H1 (cell line): ENCODE results near the gene CAMTA1. TPM values are rescaled to one million over a fixed set of nuclear protein-coding genes. Genes with fewer than 3 reads are reported as not detected.

Experiments used
- CTCF ChIA-PET: fragments of 300-600 bp; sonication (Branson Sonifier 250); formaldehyde crosslinking; loops from one replicate; lab custom pipeline; 2021; ENCODE audit not compliant: partially characterized antibody; lab: Charles Lee
- POLR2A ChIA-PET: fragments of 300-600 bp; sonication (Branson Sonifier 250); formaldehyde crosslinking; loops from one replicate; lab custom pipeline; 2021; ENCODE audit warnings: inconsistent platforms; ENCODE audit not compliant: partially characterized antibody; lab: Charles Lee
- DNase-seq, 2 experiments: peaks; one replicate each; pipeline versions ENCODE4 v3.0.0 to v3.0.0-alpha.2; 2010 to 2022; ENCODE audit warnings: low spot score in 2 of 2, low read depth in 1 of 2, mixed read lengths in 1 of 2
- FAIRE-seq: peaks from 2 replicates; lab custom pipeline; 2011; peaks lifted over from hg19 to GRCh38; lab: Jason Lieb, UNC
- H2AFZ ChIP-seq: 2 replicates; pipeline ENCODE4 v1.8.1; 2012; ENCODE audit warnings: low read length, inconsistent platforms
- H2AK5ac ChIP-seq: 2 replicates; pipeline ENCODE4 v1.6.1; 2013; ENCODE audit warnings: low read depth, low read length
- H2BK120ac ChIP-seq: replicated peaks from 2 replicates; pipeline ENCODE3; 2013; ENCODE audit warnings: low read depth, low read length, inconsistent platforms
- H2BK12ac ChIP-seq: 2 replicates; pipeline ENCODE4 v1.6.1; 2013; ENCODE audit warnings: low read depth, low read length
- H2BK15ac ChIP-seq: 2 replicates; pipeline ENCODE4 v1.6.1; 2013; ENCODE audit warnings: low read length
- H2BK20ac ChIP-seq: 2 replicates; pipeline ENCODE4 v1.6.1; 2013; ENCODE audit warnings: low read length
- H2BK5ac ChIP-seq: 2 replicates; pipeline ENCODE4 v1.6.1; 2013; ENCODE audit warnings: low read depth, low read length
- H3K14ac ChIP-seq: 2 replicates; pipeline ENCODE4 v1.6.1; 2013; ENCODE audit warnings: inconsistent platforms; ENCODE audit not compliant: insufficient read length
- H3K18ac ChIP-seq: 2 replicates; pipeline ENCODE4 v1.6.1; 2013; ENCODE audit warnings: low read length; ENCODE audit errors: extremely low read depth
- H3K23ac ChIP-seq: 2 replicates; pipeline ENCODE4 v1.6.1; 2013; ENCODE audit warnings: inconsistent platforms; ENCODE audit not compliant: insufficient read length
- H3K23me2 ChIP-seq: 2 replicates; pipeline ENCODE4 v1.6.1; 2013; ENCODE audit warnings: low read depth, low read length
- H3K27ac ChIP-seq: 2 replicates; pipeline ENCODE4 v1.6.1; 2011; ENCODE audit warnings: low read depth, low read length, inconsistent platforms
- H3K27me3 ChIP-seq, 4 experiments: replicated peaks in 1 of 4; 1 replicate in 1 of 4; 2 replicates in 3 of 4; pipeline versions ENCODE4 v1.6.1 to v1.8.1; 2011 to 2013; ENCODE audit warnings: low read length in 3 of 4, mild to moderate bottlenecking in 3 of 4, inconsistent platforms in 2 of 4, mixed read lengths in 2 of 4, moderate library complexity in 1 of 4; ENCODE audit not compliant: control insufficient read depth in 3 of 4, insufficient read depth in 3 of 4; ENCODE audit errors: extremely low read depth in 1 of 4
- H3K36me3 ChIP-seq, 4 experiments: 2 replicates each; pipeline versions ENCODE4 v1.6.1 to v1.8.1; 2011 to 2013; ENCODE audit warnings: mild to moderate bottlenecking in 4 of 4, low read length in 3 of 4, moderate library complexity in 2 of 4, control low read depth in 1 of 4, inconsistent platforms in 1 of 4; ENCODE audit not compliant: insufficient read depth in 4 of 4, control insufficient read depth in 2 of 4
- H3K4ac ChIP-seq: replicated peaks from 2 replicates; pipeline ENCODE3; 2013; ENCODE audit warnings: low read length, low read depth, mixed read lengths, inconsistent platforms; ENCODE audit not compliant: insufficient read length
- H3K4me1 ChIP-seq, 4 experiments: replicated peaks in 1 of 4; 1 replicate in 1 of 4; 2 replicates in 3 of 4; pipeline versions ENCODE4 v1.6.1 to v1.8.1; 2011 to 2013; ENCODE audit warnings: low read length in 3 of 4, inconsistent platforms in 2 of 4, mixed read lengths in 1 of 4; ENCODE audit not compliant: insufficient read depth in 4 of 4, control insufficient read depth in 3 of 4
- H3K4me2 ChIP-seq, 2 experiments: 2 replicates each; pipeline versions ENCODE4 v1.6.1 to v1.8.1; 2011 to 2013; ENCODE audit warnings: low read depth in 2 of 2, low read length in 2 of 2, control low read depth in 1 of 2, inconsistent platforms in 1 of 2, mild to moderate bottlenecking in 1 of 2; ENCODE audit not compliant: insufficient read depth in 1 of 2
- H3K4me3 ChIP-seq, 4 experiments: fragments of 200-600, 300-600 bp in 1 of 4; sonication (generic), shearing (Covaris generic), sonication (Bioruptor Twin) in 1 of 4; 2 replicates each; pipeline versions ENCODE4 v1.5.1 to v1.8.1; 2011 to 2016; ENCODE audit warnings: low read length in 4 of 4, low read depth in 3 of 4, control low read depth in 2 of 4, inconsistent platforms in 2 of 4, mild to moderate bottlenecking in 2 of 4, mixed read lengths in 1 of 4, moderate library complexity in 1 of 4; ENCODE audit not compliant: insufficient read depth in 2 of 4; ENCODE audit errors: extremely low read depth in 1 of 4
- H3K56ac ChIP-seq: replicated peaks from 2 replicates; pipeline ENCODE3; 2013; ENCODE audit warnings: low read depth, mild to moderate bottlenecking, mixed read lengths, low read length, inconsistent platforms; ENCODE audit not compliant: insufficient read length
- H3K79me1 ChIP-seq: 2 replicates; pipeline ENCODE4 v1.6.1; 2013; ENCODE audit warnings: low read depth, low read length, control low read depth
- H3K79me2 ChIP-seq, 2 experiments: 2 replicates each; pipeline versions ENCODE4 v1.6.1 to v1.8.1; 2012 to 2013; ENCODE audit warnings: low read length in 2 of 2, mild to moderate bottlenecking in 2 of 2, inconsistent platforms in 1 of 2; ENCODE audit not compliant: insufficient read depth in 2 of 2, control insufficient read depth in 1 of 2
- H3K9ac ChIP-seq, 4 experiments: replicated peaks in 1 of 4; 1 replicate in 1 of 4; 2 replicates in 3 of 4; pipeline versions ENCODE4 v1.6.1 to v1.8.1; 2011 to 2013; ENCODE audit warnings: low read depth in 3 of 4, low read length in 3 of 4, control low read depth in 2 of 4, mild to moderate bottlenecking in 2 of 4, moderate library complexity in 2 of 4, inconsistent platforms in 1 of 4; ENCODE audit errors: extremely low read depth in 1 of 4
- H3K9me3 ChIP-seq, 2 experiments: 2 replicates each; pipeline versions ENCODE4 v1.6.1 to v1.8.1; 2012 to 2013; ENCODE audit warnings: mild to moderate bottlenecking in 2 of 2, moderate library complexity in 2 of 2, control low read depth in 1 of 2, inconsistent platforms in 1 of 2, low read depth in 1 of 2, low read length in 1 of 2, mixed read lengths in 1 of 2; ENCODE audit not compliant: insufficient read depth in 2 of 2
- H4K20me1 ChIP-seq, 2 experiments: replicated peaks in 1 of 2; 2 replicates each; pipeline versions ENCODE3 to v1.8.1; 2011 to 2013; ENCODE audit warnings: inconsistent platforms in 2 of 2, low read length in 2 of 2, mild to moderate bottlenecking in 1 of 2; ENCODE audit not compliant: insufficient read depth in 2 of 2, control insufficient read depth in 1 of 2
- H4K5ac ChIP-seq: 2 replicates; pipeline ENCODE4 v1.6.1; 2013; ENCODE audit warnings: low read length, low read depth, mixed read lengths, inconsistent platforms; ENCODE audit not compliant: insufficient read length
- H4K8ac ChIP-seq: 2 replicates; pipeline ENCODE4 v1.8.0; 2013; ENCODE audit warnings: mild to moderate bottlenecking, moderate library complexity, low read length, inconsistent platforms; ENCODE audit not compliant: insufficient read depth; ENCODE audit errors: extremely low read depth
- H4K91ac ChIP-seq: replicated peaks from 2 replicates; pipeline ENCODE3; 2013; ENCODE audit warnings: low read length, mixed read lengths, inconsistent platforms; ENCODE audit not compliant: insufficient read length
- ATF3 ChIP-seq: IDR thresholded peaks from 2 replicates; pipeline ENCODE4 v1.6.1; 2011; ENCODE audit warnings: low read depth, mild to moderate bottlenecking, low read length; ENCODE audit not compliant: insufficient read depth
- CHD2 ChIP-seq: IDR thresholded peaks from 2 replicates; pipeline ENCODE4 v1.6.1; 2012; ENCODE audit warnings: low read length, improper control_type of control experiment
- PHF8 ChIP-seq: fragments of 200-600 bp; sonication (generic); conservative IDR thresholded peaks from 2 replicates; pipeline ENCODE4 v1.7.1; 2012; ENCODE audit warnings: low read depth, mild to moderate bottlenecking, inconsistent platforms, low read length, moderate library complexity
- RXRA ChIP-seq: IDR thresholded peaks from 2 replicates; pipeline ENCODE4 v1.6.1; 2011; ENCODE audit warnings: low read depth, mild to moderate bottlenecking, low read length, moderate library complexity; ENCODE audit not compliant: insufficient read depth
- SP1 ChIP-seq: IDR thresholded peaks from 2 replicates; pipeline ENCODE4 v1.6.1; 2011; ENCODE audit warnings: low read depth, low read length
- WGBS, 2 experiments: shearing (Covaris generic) in 1 of 2; methylation state at CpG; one replicate each; pipeline versions ENCODE4 v1.1.6 to v1.1.7; 2013 to 2015; ENCODE audit warnings: low lambda C conversion rate in 2 of 2, mixed read lengths in 2 of 2, inconsistent platforms in 1 of 2, low coverage in 1 of 2, missing lambda C conversion rate in 1 of 2; ENCODE audit not compliant: insufficient replicate concordance in 2 of 2, insufficient coverage in 1 of 2, insufficient read length in 1 of 2; ENCODE audit errors: extremely low coverage in 1 of 2, missing lambda C conversion rate in 1 of 2; 5-methylcytosine and 5-hydroxymethylcytosine counted together
- polyA plus RNA-seq, 7 experiments: library from polyadenylated mRNA; depleted of rRNA in 3 of 7; stranded (reverse) in 5 of 7; unstranded in 2 of 7; fragments of >200 nt in 5 of 7; fragments of 200-250 nt in 2 of 7; gene quantifications; 1 replicate in 5 of 7; 2 replicates in 1 of 7; 4 replicates in 1 of 7; pipeline versions ENCODE4 v1.2.1 to v1.2.3, GENCODE V29; 2011 to 2013; ENCODE audit warnings: missing spikeins in 2 of 7, mixed read lengths in 2 of 7
- total RNA-seq: library from RNA; stranded (reverse); fragmentation: NEBNext Ultra II Directional; extraction: Animal tissue kit (Norgen Biotek cat#: 25700); gene quantifications from 2 replicates; pipeline ENCODE4 v1.2.1, GENCODE V29; 2021

Gene CAMTA1
- total and polyA plus RNA-seq, 2 of the 8 experiments (the other 6 are each of a cell fraction or from before 2014, with no cell fraction given), result 65.0 to 119 TPM

GRCh38 chr1:7638078-7638477, 852.8 kb downstream of the CAMTA1 start:
- no peaks in the 10 kb centered on the region for H3K79me2 ChIP-seq
- no peak overlapping the region for H2AFZ ChIP-seq
- H3K27ac ChIP-seq, result no peak overlapping the region
- no peak overlapping the region for H4K8ac ChIP-seq
- H4K20me1 ChIP-seq, result no peaks in the 10 kb centered on the region
- H2BK12ac ChIP-seq, result no peak overlapping the region
- H4K91ac ChIP-seq, result no peak overlapping the region
- no peak overlapping the region for H2BK5ac ChIP-seq
- no peak for DNase-seq
- TF ChIP-seq ATF3, result no peak
- TF ChIP-seq PHF8, result no peak
- no peak for TF ChIP-seq CHD2
- no peak for TF ChIP-seq SP1
- TF ChIP-seq RXRA, result no peak
- ChIA-PET CTCF (interaction anchor here (1.0 to 5.3 kb wide), 4 partner anchors 9 to 54 kb away, joined by 3 to 36 read pairs (median 4); no protein-coding TSS in a partner anchor), POLR2A (interaction anchor here (0.6 kb wide), 1 partner anchor 76 kb away, joined by 4 read pairs; no protein-coding TSS in a partner anchor)
- H3K4me3 ChIP-seq, result no peak overlapping the region
- no peak for FAIRE-seq
- H3K56ac ChIP-seq, result no peak overlapping the region
- no peaks in the 10 kb centered on the region for H3K9me3 ChIP-seq
- H3K4me2 ChIP-seq, result no peak overlapping the region
- H3K36me3 ChIP-seq, result no peaks in the 10 kb centered on the region
- H3K27me3 ChIP-seq, result no peaks in the 10 kb centered on the region
- H4K5ac ChIP-seq, result no peak overlapping the region
- H3K79me1 ChIP-seq, result no peaks in the 10 kb centered on the region
- H3K23ac ChIP-seq, result no peak overlapping the region
- no peaks in the 10 kb centered on the region for H3K4me1 ChIP-seq
- H3K14ac ChIP-seq, result no peak overlapping the region
- H3K18ac ChIP-seq, result no peak overlapping the region
- 80% methylated on average over 6 of the region's 8 CpGs; no CpG with 5 or more reads in 1 of the 2 experiments for WGBS, 2 experiments
- H2BK15ac ChIP-seq, result no peak overlapping the region
- no peak overlapping the region for H2AK5ac ChIP-seq
- H3K9ac ChIP-seq, result no peak overlapping the region
- H2BK120ac ChIP-seq, result no peak overlapping the region
- H2BK20ac ChIP-seq, result no peak overlapping the region
- no peak overlapping the region for H3K4ac ChIP-seq
- no peaks in the 10 kb centered on the region for H3K23me2 ChIP-seq
